Nephron progenitor cell (in vitro differentiated cells): ENCODE data around the gene CDKN2AIPNL.

Source experiments
- DNase-seq: peaks from one replicate; pipeline ENCODE4 v3.0.0; 2021
- H3K27ac Mint-ChIP-seq: 2 replicates; pipeline ENCODE4 v1.8.0; 2021; ENCODE audit warnings: mild to moderate bottlenecking, moderate library complexity, mixed read lengths
- H3K27me3 Mint-ChIP-seq: 2 replicates; pipeline ENCODE4 v1.8.0; 2021; ENCODE audit warnings: mild to moderate bottlenecking, low read depth, mixed read lengths; ENCODE audit not compliant: poor library complexity
- H3K36me3 Mint-ChIP-seq: 2 replicates; pipeline ENCODE4 v1.8.0; 2021; ENCODE audit warnings: low read depth, mixed read lengths
- H3K4me1 Mint-ChIP-seq: 2 replicates; pipeline ENCODE4 v1.8.0; 2021; ENCODE audit warnings: mixed read lengths
- H3K4me3 Mint-ChIP-seq: 2 replicates; pipeline ENCODE4 v1.8.0; 2021; ENCODE audit warnings: mild to moderate bottlenecking, moderate library complexity, mixed read lengths
- H3K9me3 Mint-ChIP-seq: 2 replicates; pipeline ENCODE4 v1.8.0; 2021; ENCODE audit warnings: mild to moderate bottlenecking, moderate library complexity, mixed read lengths
- CTCF ChIP-seq: fragments of 200-600 bp; sonication (generic); IDR thresholded peaks from 2 replicates; pipeline ENCODE4 v1.5.0; 2021; ENCODE audit warnings: antibody characterized with exemption

The CDKN2AIPNL gene

GRCh38 chr5:134420343-134420742 is 8.7 kb upstream of the CDKN2AIPNL start:
- Mint-ChIP-seq H3K4me1 (peaks cover 4% of the 10 kb centered on the region), H3K4me3 (no peak overlapping the region), H3K9me3 (peaks cover 6% of the 10 kb centered on the region), H3K27ac (no peak overlapping the region), H3K27me3 (peaks cover 4% of the 10 kb centered on the region), H3K36me3 (no peaks in the 10 kb centered on the region)
- no peak for TF ChIP-seq CTCF
- no peak for DNase-seq

GRCh38 chr5:134418958-134419357 is 7.3 kb upstream of the CDKN2AIPNL start:
- Mint-ChIP-seq H3K36me3 (no peaks in the 10 kb centered on the region), H3K9me3 (peaks cover 6% of the 10 kb centered on the region), H3K27me3 (peaks cover 4% of the 10 kb centered on the region), H3K4me3 (no peak overlapping the region), H3K4me1 (peaks cover 4% of the 10 kb centered on the region), H3K27ac (no peak overlapping the region)
- DNase-seq: no peak
- TF ChIP-seq CTCF: no peak

- DNase-seq: no peak
- Mint-ChIP-seq H3K4me1 (peaks cover 4% of the 10 kb centered on the region), H3K27me3 (peaks cover 4% of the 10 kb centered on the region), H3K4me3 (no peak overlapping the region), H3K9me3 (peaks cover 6% of the 10 kb centered on the region), H3K36me3 (no peaks in the 10 kb centered on the region), H3K27ac (no peak overlapping the region)
- no peak for TF ChIP-seq CTCF
Observed at GRCh38 chr5:134417707-134418106, 6.0 kb upstream of the CDKN2AIPNL start.

GRCh38 chr5:134413046-134413445 is 1.4 kb upstream of the CDKN2AIPNL start:
- Mint-ChIP-seq H3K36me3 (peaks cover 6% of the 10 kb centered on the region), H3K27me3 (no peaks in the 10 kb centered on the region), H3K4me1 (peaks cover 35% of the 10 kb centered on the region), H3K4me3 (no peak overlapping the region), H3K27ac (no peak overlapping the region), H3K9me3 (no peaks in the 10 kb centered on the region)
- DNase-seq: no peak
- TF ChIP-seq CTCF: no peak

- DNase-seq: no peak
- peaks cover 31% of the 10 kb centered on the region for H3K4me1 Mint-ChIP-seq
- H3K27ac Mint-ChIP-seq: peak overlapping the region; percentile 73
- H3K36me3 Mint-ChIP-seq: peaks cover 9% of the 10 kb centered on the region
- H3K4me3 Mint-ChIP-seq: peak overlapping the region; percentile 95
- no peaks in the 10 kb centered on the region for H3K27me3 Mint-ChIP-seq
- no peak for TF ChIP-seq CTCF
- no peaks in the 10 kb centered on the region for H3K9me3 Mint-ChIP-seq
Observed at GRCh38 chr5:134411228-134411545, 494 bp downstream of the CDKN2AIPNL start.

- no peak for DNase-seq
- peaks cover 31% of the 10 kb centered on the region for H3K4me1 Mint-ChIP-seq
- peak overlapping the region; percentile 95 for H3K4me3 Mint-ChIP-seq
- no peaks in the 10 kb centered on the region for H3K27me3 Mint-ChIP-seq
- no peak for TF ChIP-seq CTCF
- no peaks in the 10 kb centered on the region for H3K9me3 Mint-ChIP-seq
- H3K27ac Mint-ChIP-seq: no peak overlapping the region
- H3K36me3 Mint-ChIP-seq: peaks cover 13% of the 10 kb centered on the region
Observed at GRCh38 chr5:134410822-134411221, 859 bp downstream of the CDKN2AIPNL start.
